ENCODE measurements around the gene ACTR2.

The ACTR2 gene

GRCh38 chr2:65319674-65320041 lies 92.0 kb downstream of the ACTR2 start:
- TF ChIP-seq CTCF (IDR thresholded peaks at IDR 0.05; ENCODE audit: low read depth, low read length, missing control alignments) = no peak
- in situ Hi-C loops (cut with HindIII; ENCODE audit: low sequenced_read_pairs) = no loop called here
- H3K4me3 ChIP-seq (ENCODE audit: low read depth, low read length) = no peak overlapping the region
- no peak for DNase-seq (ENCODE audit: low read depth)

GRCh38 chr2:65320042-65320725 lies 92.6 kb downstream of the ACTR2 start:
- no peak overlapping the region for H3K4me3 ChIP-seq (ENCODE audit: low read depth, low read length)
- peak; percentile 62 for DNase-seq (ENCODE audit: low read depth)
- in situ Hi-C loops (cut with HindIII; ENCODE audit: low sequenced_read_pairs) = no loop called here
- TF ChIP-seq CTCF (IDR thresholded peaks at IDR 0.05; ENCODE audit: low read depth, low read length, missing control alignments) = peak; percentile 58

All from astrocyte of the cerebellum (primary cell).